Breast epithelium (tissue), 3 donors: Measurements from ENCODE around the gene EIPR1.

Experiments used
- CTCF ChIP-seq, 3 donors: fragments of 450-650 bp; IDR thresholded peaks; one replicate each; pipeline ENCODE4 v1.5.1; 2016 to 2017; ENCODE audit warnings: antibody characterized with exemption in 3 of 3, mild to moderate bottlenecking in 3 of 3, moderate library complexity in 3 of 3
- POLR2A ChIP-seq: fragments of 450-650 bp; IDR thresholded peaks from one replicate; pipeline ENCODE4 v1.6.1; 2016; ENCODE audit warnings: antibody characterized with exemption, mild to moderate bottlenecking, moderate library complexity

DNA sequence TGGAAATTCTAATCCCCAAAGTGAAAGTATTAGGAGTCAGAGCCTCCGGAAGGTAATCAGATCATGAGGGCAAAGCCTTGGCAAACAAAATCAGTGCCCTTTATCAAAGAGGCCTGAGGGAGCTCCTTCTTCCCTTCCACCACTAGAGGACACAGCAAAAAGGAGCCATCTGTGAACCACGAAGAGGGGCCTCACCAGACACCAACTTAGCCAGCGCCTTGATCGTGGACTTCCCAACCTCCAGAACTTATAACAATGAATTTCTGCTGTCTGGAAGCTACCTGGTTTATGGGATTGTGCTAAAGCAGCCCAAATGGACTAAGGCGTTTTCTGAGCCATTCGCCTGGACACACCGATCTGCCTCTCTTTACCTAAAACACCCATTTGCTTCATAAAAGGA is 133.1 kb downstream of the EIPR1 start:
- no peak for TF ChIP-seq CTCF (IDR thresholded peaks at IDR 0.05)
- TF ChIP-seq POLR2A: no peak
